Parathyroid adenoma (tissue), 2 donors: ENCODE results near the gene EFNB2.

Experiments used
- H2AFZ ChIP-seq: fragments of 300-600 bp; sonication (generic); one replicate; pipeline ENCODE4 v1.7.0; 2017; ENCODE audit warnings: antibody characterized with exemption, mild to moderate bottlenecking
- H3K27ac ChIP-seq: fragments of 300-600 bp; sonication (generic); one replicate; pipeline ENCODE4 v1.7.0; 2017
- H3K27me3 ChIP-seq: fragments of 300-600 bp; sonication (generic); one replicate; pipeline ENCODE4 v1.7.0; 2017; ENCODE audit warnings: low read length; ENCODE audit not compliant: control insufficient read depth, insufficient read depth
- H3K36me3 ChIP-seq: fragments of 300-600 bp; sonication (generic); one replicate; pipeline ENCODE4 v1.7.0; 2017; ENCODE audit warnings: low read length; ENCODE audit not compliant: control insufficient read depth, insufficient read depth
- H3K4me1 ChIP-seq: fragments of 300-600 bp; sonication (generic); one replicate; pipeline ENCODE4 v1.7.0; 2017; ENCODE audit warnings: control low read depth
- H3K4me2 ChIP-seq: fragments of 300-600 bp; sonication (generic); one replicate; pipeline ENCODE4 v1.7.0; 2017; ENCODE audit warnings: low read length
- H3K4me3 ChIP-seq: fragments of 300-600 bp; sonication (generic); one replicate; pipeline ENCODE4 v1.7.0; 2017; ENCODE audit warnings: low read depth, low read length
- H3K79me2 ChIP-seq: fragments of 300-600 bp; sonication (generic); one replicate; pipeline ENCODE4 v1.7.0; 2017; ENCODE audit warnings: control low read depth
- H3K9ac ChIP-seq: fragments of 300-600 bp; sonication (generic); one replicate; pipeline ENCODE4 v1.7.0; 2017; ENCODE audit warnings: mild to moderate bottlenecking
- H3K9me3 ChIP-seq: fragments of 300-600 bp; sonication (generic); one replicate; pipeline ENCODE4 v1.7.0; 2017; ENCODE audit warnings: low read length; ENCODE audit not compliant: control insufficient read depth
- CTCF ChIP-seq: fragments of 300-600 bp; sonication (generic); IDR thresholded peaks from one replicate; pipeline ENCODE4 v1.7.0; 2017; ENCODE audit warnings: antibody characterized with exemption, mild to moderate bottlenecking
- donor health status: primary hyperparathyroidism.

EFNB2 gene

GRCh38 chr13:106493533-106494220 is 41.8 kb downstream of the EFNB2 start:
- no peak for TF ChIP-seq CTCF
- Histone ChIP-seq H3K4me2 (no peak overlapping the region), H3K9me3 (no peaks in the 10 kb centered on the region), H3K36me3 (no peaks in the 10 kb centered on the region), H3K4me1 (no peaks in the 10 kb centered on the region), H2AFZ (no peak overlapping the region), H3K27ac (no peak overlapping the region), H3K79me2 (no peaks in the 10 kb centered on the region), H3K4me3 (no peak overlapping the region), H3K27me3 (no peaks in the 10 kb centered on the region), H3K9ac (no peak overlapping the region)

- no peak overlapping the region for H3K4me2 ChIP-seq
- H3K4me3 ChIP-seq, result no peak overlapping the region
- H3K9me3 ChIP-seq, result no peaks in the 10 kb centered on the region
- H3K4me1 ChIP-seq, result no peaks in the 10 kb centered on the region
- no peaks in the 10 kb centered on the region for H3K36me3 ChIP-seq
- H2AFZ ChIP-seq, result no peak overlapping the region
- H3K9ac ChIP-seq, result no peak overlapping the region
- no peak overlapping the region for H3K27ac ChIP-seq
- no peaks in the 10 kb centered on the region for H3K79me2 ChIP-seq
- no peaks in the 10 kb centered on the region for H3K27me3 ChIP-seq
- TF ChIP-seq CTCF, result no peak
Observed at GRCh38 chr13:106492588-106493475, 42.6 kb downstream of the EFNB2 start.

- Histone ChIP-seq H3K36me3 (no peaks in the 10 kb centered on the region), H3K9ac (no peak overlapping the region), H3K9me3 (no peaks in the 10 kb centered on the region), H3K4me3 (no peak overlapping the region), H3K4me2 (no peak overlapping the region), H3K27me3 (no peaks in the 10 kb centered on the region), H3K27ac (no peak overlapping the region), H2AFZ (no peak overlapping the region), H3K79me2 (no peaks in the 10 kb centered on the region), H3K4me1 (no peaks in the 10 kb centered on the region)
- no peak for TF ChIP-seq CTCF
Observed at GRCh38 chr13:106491928-106492587, 43.4 kb downstream of the EFNB2 start.

GRCh38 chr13:106491463-106491862 is 44.0 kb downstream of the EFNB2 start:
- Histone ChIP-seq H3K9me3 (no peaks in the 10 kb centered on the region), H3K27ac (no peak overlapping the region), H3K36me3 (no peaks in the 10 kb centered on the region), H3K4me3 (no peak overlapping the region), H3K79me2 (no peaks in the 10 kb centered on the region), H3K9ac (no peak overlapping the region), H3K4me2 (no peak overlapping the region), H3K4me1 (no peaks in the 10 kb centered on the region), H3K27me3 (no peaks in the 10 kb centered on the region), H2AFZ (no peak overlapping the region)
- no peak for TF ChIP-seq CTCF
